Measurements from ENCODE around the gene NCF4.

Gene NCF4

DNA sequence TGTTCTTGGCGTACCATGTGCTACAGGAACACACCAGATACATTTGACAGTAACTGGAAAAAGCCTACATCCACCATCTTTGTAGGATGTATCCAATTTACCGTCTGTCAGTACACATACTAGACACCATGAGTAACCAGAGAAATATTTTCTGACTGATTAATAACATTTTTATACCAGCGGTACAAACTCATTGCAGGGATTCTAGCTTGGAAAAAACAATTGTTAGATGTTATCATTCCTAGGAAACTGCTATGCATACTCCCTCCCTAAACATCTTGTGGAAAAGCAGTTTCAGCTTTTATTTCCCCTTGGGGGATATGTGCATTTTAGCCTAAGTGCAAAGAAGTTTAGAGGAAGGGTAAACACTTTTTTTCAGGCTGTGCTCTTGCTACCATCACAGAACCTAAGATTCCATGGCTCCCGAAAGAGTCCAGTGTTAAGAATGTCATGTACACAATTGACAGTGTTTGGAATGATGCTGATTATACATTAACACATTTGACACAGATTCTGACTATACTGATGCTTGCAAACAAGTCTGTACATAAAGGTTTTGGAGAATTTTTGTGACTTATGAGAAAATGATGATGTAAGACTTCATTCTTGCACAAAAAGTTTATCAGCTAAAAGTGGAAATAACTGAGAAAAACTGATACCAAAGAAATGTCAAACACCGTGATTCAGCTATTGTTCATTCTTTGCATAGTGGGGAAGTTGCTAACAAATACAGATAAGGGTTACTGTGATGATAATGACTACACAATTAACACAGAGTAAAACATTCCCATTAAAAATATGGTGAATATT is 23.7 kb downstream of the NCF4 start:
- H3K79me2 ChIP-seq (ENCODE audit: low read length) = no peaks in the 10 kb centered on the region
- no peaks in the 10 kb centered on the region for H4K20me1 ChIP-seq (ENCODE audit: insufficient read depth, low read length)
- H3F3A ChIP-seq (ENCODE audit: insufficient read depth, low read length) = no peaks in the 10 kb centered on the region
- DNase-seq = no peak
- no peaks in the 10 kb centered on the region for H3K36me3 ChIP-seq (replicated peaks; ENCODE audit: insufficient read depth, low read length)
- H3K4me3 ChIP-seq (ENCODE audit: low read length) = no peak overlapping the region
- no peaks in the 10 kb centered on the region for H3K9me2 ChIP-seq (replicated peaks; ENCODE audit: insufficient read depth, low read length)
- H2AFZ ChIP-seq (ENCODE audit: low read length) = no peak overlapping the region
- no peaks in the 10 kb centered on the region for H3K27me3 ChIP-seq (replicated peaks; ENCODE audit: insufficient read depth, low read length)
- H3K9me3 ChIP-seq (replicated peaks; ENCODE audit: insufficient read depth, low read length) = no peaks in the 10 kb centered on the region
- H3K4me1 ChIP-seq (ENCODE audit: low read length) = no peaks in the 10 kb centered on the region
- no peak overlapping the region for H3K4me2 ChIP-seq (ENCODE audit: low read depth, low read length)
- no peak overlapping the region for H3K27ac ChIP-seq (ENCODE audit: low read length)
- TF ChIP-seq, protein P1, sequence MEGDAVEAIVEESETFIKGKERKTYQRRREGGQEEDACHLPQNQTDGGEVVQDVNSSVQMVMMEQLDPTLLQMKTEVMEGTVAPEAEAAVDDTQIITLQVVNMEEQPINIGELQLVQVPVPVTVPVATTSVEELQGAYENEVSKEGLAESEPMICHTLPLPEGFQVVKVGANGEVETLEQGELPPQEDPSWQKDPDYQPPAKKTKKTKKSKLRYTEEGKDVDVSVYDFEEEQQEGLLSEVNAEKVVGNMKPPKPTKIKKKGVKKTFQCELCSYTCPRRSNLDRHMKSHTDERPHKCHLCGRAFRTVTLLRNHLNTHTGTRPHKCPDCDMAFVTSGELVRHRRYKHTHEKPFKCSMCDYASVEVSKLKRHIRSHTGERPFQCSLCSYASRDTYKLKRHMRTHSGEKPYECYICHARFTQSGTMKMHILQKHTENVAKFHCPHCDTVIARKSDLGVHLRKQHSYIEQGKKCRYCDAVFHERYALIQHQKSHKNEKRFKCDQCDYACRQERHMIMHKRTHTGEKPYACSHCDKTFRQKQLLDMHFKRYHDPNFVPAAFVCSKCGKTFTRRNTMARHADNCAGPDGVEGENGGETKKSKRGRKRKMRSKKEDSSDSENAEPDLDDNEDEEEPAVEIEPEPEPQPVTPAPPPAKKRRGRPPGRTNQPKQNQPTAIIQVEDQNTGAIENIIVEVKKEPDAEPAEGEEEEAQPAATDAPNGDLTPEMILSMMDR (IDR thresholded peaks at IDR 0.05; ENCODE audit: low read length) = no peak
- no peak overlapping the region for H3K9ac ChIP-seq (ENCODE audit: low read length)

DNA sequence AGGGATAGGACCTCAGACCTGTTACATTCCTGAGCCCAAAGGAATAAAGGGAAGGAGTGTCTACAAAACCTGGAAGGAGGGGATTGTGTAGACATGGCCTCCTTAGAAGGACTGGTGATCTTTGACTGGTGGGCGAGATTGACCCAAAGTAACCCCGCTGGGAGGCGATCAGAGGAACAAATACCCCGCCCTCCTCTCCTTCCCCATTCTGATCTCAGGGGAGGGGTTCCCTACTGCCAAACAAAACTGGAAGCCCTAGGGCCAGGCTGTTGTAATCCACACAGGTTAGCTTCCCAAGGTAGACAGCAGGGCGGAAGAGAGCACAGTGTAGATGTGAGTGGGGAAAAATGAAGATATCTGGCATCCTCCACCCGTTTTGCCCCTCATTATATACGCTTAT is 24.7 kb downstream of the NCF4 start:
- Histone ChIP-seq H3K4me1 (ENCODE audit: low read length) (no peaks in the 10 kb centered on the region), H3K79me2 (ENCODE audit: low read length) (no peaks in the 10 kb centered on the region), H2AFZ (ENCODE audit: low read length) (no peak overlapping the region), H3K4me3 (ENCODE audit: low read length) (no peak overlapping the region), H4K20me1 (ENCODE audit: insufficient read depth, low read length) (no peaks in the 10 kb centered on the region), H3K27me3 (replicated peaks; ENCODE audit: insufficient read depth, low read length) (no peaks in the 10 kb centered on the region), H3K9me2 (replicated peaks; ENCODE audit: insufficient read depth, low read length) (no peaks in the 10 kb centered on the region), H3K9me3 (replicated peaks; ENCODE audit: insufficient read depth, low read length) (no peaks in the 10 kb centered on the region), H3K9ac (ENCODE audit: low read length) (no peak overlapping the region), H3K36me3 (replicated peaks; ENCODE audit: insufficient read depth, low read length) (no peaks in the 10 kb centered on the region), H3F3A (ENCODE audit: insufficient read depth, low read length) (no peaks in the 10 kb centered on the region), H3K4me2 (ENCODE audit: low read depth, low read length) (no peak overlapping the region), H3K27ac (ENCODE audit: low read length) (no peak overlapping the region)
- TF ChIP-seq EZH2phosphoT487 (IDR thresholded peaks at IDR 0.05; ENCODE audit: low read length) (no peak), EZH2 (optimal IDR thresholded peaks at IDR 0.05; ENCODE audit: low read depth, low read length) (no peak)
- TF ChIP-seq, protein P1 (IDR thresholded peaks at IDR 0.05; ENCODE audit: low read length) = no peak
- DNase-seq = no peak

DNA sequence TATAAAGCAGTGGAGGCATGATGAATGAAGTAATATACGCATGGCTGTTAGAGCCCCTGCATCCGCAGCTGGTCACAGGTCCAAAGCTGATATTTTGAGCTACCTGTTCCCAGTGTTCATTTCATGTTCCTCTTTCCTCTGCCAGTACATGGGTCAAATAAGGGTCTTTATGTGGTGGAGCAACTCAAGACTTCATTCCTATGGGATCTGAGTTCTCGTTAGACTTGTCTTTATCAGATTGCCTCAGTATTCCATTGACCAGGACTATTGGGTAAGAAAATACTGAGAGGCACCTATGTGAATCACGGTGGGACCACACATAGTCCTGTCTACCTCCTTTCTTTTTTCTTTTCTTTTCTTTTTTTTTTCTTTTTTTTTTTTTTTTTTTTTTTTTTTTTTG is 25.2 kb downstream of the NCF4 start:
- Histone ChIP-seq H3K27ac (ENCODE audit: low read length) (no peak overlapping the region), H3K4me2 (ENCODE audit: low read depth, low read length) (no peak overlapping the region), H2AFZ (ENCODE audit: low read length) (no peak overlapping the region), H3K4me1 (ENCODE audit: low read length) (no peaks in the 10 kb centered on the region), H4K20me1 (ENCODE audit: insufficient read depth, low read length) (no peaks in the 10 kb centered on the region), H3K79me2 (ENCODE audit: low read length) (no peaks in the 10 kb centered on the region), H3F3A (ENCODE audit: insufficient read depth, low read length) (no peaks in the 10 kb centered on the region), H3K27me3 (replicated peaks; ENCODE audit: insufficient read depth, low read length) (no peaks in the 10 kb centered on the region), H3K9me3 (replicated peaks; ENCODE audit: insufficient read depth, low read length) (no peaks in the 10 kb centered on the region), H3K9ac (ENCODE audit: low read length) (no peak overlapping the region), H3K4me3 (ENCODE audit: low read length) (no peak overlapping the region), H3K36me3 (replicated peaks; ENCODE audit: insufficient read depth, low read length) (no peaks in the 10 kb centered on the region), H3K9me2 (replicated peaks; ENCODE audit: insufficient read depth, low read length) (no peaks in the 10 kb centered on the region)
- no peak for DNase-seq
- TF ChIP-seq EZH2phosphoT487 (IDR thresholded peaks at IDR 0.05; ENCODE audit: low read length) (no peak), EZH2 (optimal IDR thresholded peaks at IDR 0.05; ENCODE audit: low read depth, low read length) (no peak)
- TF ChIP-seq, protein P1 (IDR thresholded peaks at IDR 0.05; ENCODE audit: low read length) = no peak

All from MM.1S (cell line).